Cerebellar nuclear complex (tissue), 1 donor: Measurements from ENCODE around the gene PILRB.
"Not testable (repeated sequence)": the region's sequence is repeated elsewhere in the genome, so short reads cannot be mapped to it uniquely, and the experiment has no call there.

Experiments used
- DNase-seq, 2 experiments: peaks; one replicate each; lab custom pipeline; 2025; lab: John Stamatoyannopoulos, UW

The PILRB gene

GRCh38 chr7:100356416-100357068, 1.4 kb upstream of the PILRB start:
- DNase-seq, result no peak

- no peak for DNase-seq
These were observed 771 bp upstream of the PILRB start for GRCh38 chr7:100357131-100357561.

- DNase-seq, result no peak
These were observed 918 bp downstream of the PILRB start for GRCh38 chr7:100358857-100359212.

GRCh38 chr7:100360135-100360854, 2.4 kb downstream of the PILRB start:
- DNase-seq, result no peak

- no peak for DNase-seq
These were observed 5.2 kb downstream of the PILRB start for GRCh38 chr7:100363098-100363497.

- not testable (repeated sequence) for DNase-seq
These were observed 5.9 kb downstream of the PILRB start for GRCh38 chr7:100363797-100364196.

- DNase-seq, result no peak
These were observed 6.6 kb downstream of the PILRB start for GRCh38 chr7:100364480-100364879.

GRCh38 chr7:100365998-100366367, 8.1 kb downstream of the PILRB start:
- not testable (repeated sequence) for DNase-seq

GRCh38 chr7:100366411-100367250, 8.7 kb downstream of the PILRB start:
- no peak for DNase-seq

GRCh38 chr7:100367251-100367620, 9.3 kb downstream of the PILRB start:
- DNase-seq, result no peak

- DNase-seq, result peak; percentile 36 to 81
These were observed 10.0 kb downstream of the PILRB start for GRCh38 chr7:100367676-100368613.

- DNase-seq, result no peak
These were observed 11.2 kb downstream of the PILRB start for GRCh38 chr7:100369105-100369504.

GRCh38 chr7:100370303-100370702, 12.4 kb downstream of the PILRB start:
- no peak for DNase-seq

- no peak for DNase-seq
These were observed 12.8 kb downstream of the PILRB start for GRCh38 chr7:100370746-100371145.

GRCh38 chr7:100371561-100372171, 13.7 kb downstream of the PILRB start:
- no peak for DNase-seq

GRCh38 chr7:100372256-100372655, 14.3 kb downstream of the PILRB start:
- DNase-seq, result no peak

- no peak for DNase-seq
These were observed 14.8 kb downstream of the PILRB start for GRCh38 chr7:100372694-100373093.

GRCh38 chr7:100373261-100373831, 15.4 kb downstream of the PILRB start, which contains the start of gene PILRA:
Gene PILRA, plus strand, starts transcription at chr7:100373487. Its CDS starts 170 bp downstream, at chr7:100373657.
- no peak for DNase-seq

- not testable (repeated sequence) for DNase-seq
These were observed 16.1 kb downstream of the PILRB start for GRCh38 chr7:100373870-100374598.

- no peak for DNase-seq
These were observed 16.7 kb downstream of the PILRB start for GRCh38 chr7:100374601-100375000.
